Subcutaneous adipose tissue (tissue), 4 donors: ENCODE data around the gene PCBP3. TPM values are rescaled to one million over a fixed set of nuclear protein-coding genes. Genes with fewer than 3 reads are reported as not detected.

Experiments
- total RNA-seq, 4 donors: library from RNA; depleted of rRNA; stranded (reverse); fragments of >200 nt; gene quantifications; one replicate each; pipeline ENCODE4 v1.1.0, GENCODE V29; 2016
- TF ChIP-seq, protein P1 (sequence below): fragments of 450-650 bp; IDR thresholded peaks from one replicate; pipeline ENCODE4 v1.5.1; 2016; ENCODE audit warnings: low read depth, mild to moderate bottlenecking, control low read depth, antibody characterized with exemption, moderate library complexity

The PCBP3 gene
- total RNA-seq, 4 donors from 2014 or later: 3.4 to 11.0 (median 5.7) TPM

DNA sequence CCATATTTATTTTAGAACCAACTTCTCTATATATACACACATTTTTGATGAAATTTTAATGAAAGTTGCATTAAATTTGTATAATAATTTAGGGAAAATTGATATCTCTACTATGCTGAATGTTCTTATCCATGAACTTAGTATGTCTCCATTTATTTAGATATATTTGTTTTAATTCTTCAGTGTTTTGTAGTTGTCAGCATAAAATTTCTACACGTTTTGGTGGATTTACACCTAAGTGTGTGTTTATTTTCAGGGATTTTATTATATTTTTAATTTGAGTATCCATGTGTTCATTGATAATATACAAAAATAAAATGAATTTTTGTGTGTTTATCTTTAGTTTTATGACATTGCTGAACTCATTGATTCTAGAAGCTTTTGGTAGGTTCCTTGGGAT lies 36.7 kb downstream of the PCBP3 start:
- TF ChIP-seq, protein P1, sequence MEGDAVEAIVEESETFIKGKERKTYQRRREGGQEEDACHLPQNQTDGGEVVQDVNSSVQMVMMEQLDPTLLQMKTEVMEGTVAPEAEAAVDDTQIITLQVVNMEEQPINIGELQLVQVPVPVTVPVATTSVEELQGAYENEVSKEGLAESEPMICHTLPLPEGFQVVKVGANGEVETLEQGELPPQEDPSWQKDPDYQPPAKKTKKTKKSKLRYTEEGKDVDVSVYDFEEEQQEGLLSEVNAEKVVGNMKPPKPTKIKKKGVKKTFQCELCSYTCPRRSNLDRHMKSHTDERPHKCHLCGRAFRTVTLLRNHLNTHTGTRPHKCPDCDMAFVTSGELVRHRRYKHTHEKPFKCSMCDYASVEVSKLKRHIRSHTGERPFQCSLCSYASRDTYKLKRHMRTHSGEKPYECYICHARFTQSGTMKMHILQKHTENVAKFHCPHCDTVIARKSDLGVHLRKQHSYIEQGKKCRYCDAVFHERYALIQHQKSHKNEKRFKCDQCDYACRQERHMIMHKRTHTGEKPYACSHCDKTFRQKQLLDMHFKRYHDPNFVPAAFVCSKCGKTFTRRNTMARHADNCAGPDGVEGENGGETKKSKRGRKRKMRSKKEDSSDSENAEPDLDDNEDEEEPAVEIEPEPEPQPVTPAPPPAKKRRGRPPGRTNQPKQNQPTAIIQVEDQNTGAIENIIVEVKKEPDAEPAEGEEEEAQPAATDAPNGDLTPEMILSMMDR: no peak

DNA sequence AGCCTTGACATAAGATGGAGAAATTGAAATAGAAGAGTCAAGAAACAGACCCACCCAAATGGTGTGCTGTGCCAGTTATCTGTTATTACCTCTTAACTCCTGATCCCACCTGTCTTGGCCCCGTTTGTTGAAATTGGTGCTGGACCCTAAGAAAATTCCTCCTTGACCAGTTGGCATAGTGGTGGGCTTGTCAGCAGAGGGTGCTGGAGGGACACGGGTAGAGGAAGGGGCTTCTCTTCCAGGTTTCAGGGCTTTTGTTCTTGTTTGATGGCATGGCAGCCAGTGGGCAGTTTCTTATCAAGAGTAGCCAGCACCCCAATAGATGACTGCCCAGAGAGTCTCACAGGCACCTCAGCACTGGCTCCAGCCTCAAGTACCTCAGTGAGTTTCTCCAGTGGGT lies 51.6 kb downstream of the PCBP3 start:
- TF ChIP-seq, protein P1: no peak

DNA sequence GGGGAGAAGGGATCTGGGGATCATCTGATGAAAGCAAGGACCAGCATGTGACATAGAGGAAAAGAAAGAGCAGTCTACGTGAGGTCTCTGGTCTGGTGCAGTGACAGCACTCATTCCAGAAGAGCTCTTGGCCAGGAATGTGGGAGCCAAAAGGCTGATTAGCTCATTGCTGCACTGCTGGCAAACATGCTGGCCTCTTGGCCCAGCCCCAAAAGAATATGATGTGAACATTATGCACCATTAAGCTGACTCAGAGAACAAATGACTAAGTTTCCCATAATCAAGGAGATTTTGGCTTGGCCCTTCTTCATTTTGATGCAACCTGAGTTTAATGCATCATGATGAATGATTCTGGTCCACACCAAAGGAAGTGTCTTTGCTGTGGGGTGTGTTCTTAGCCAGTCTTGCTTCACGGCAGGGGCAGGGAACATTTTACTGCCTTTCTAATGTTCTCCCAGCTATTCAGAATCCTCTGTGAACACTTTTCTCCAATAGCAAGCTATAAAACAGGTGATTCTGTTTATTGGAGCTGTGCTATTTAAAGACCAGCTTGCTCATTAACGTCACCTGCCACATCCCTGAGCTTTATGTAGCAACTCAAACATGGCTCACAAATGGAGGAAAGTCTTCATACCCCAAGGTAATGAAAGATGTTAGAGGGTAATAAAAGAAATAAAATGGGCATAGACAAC lies 55.1 kb downstream of the PCBP3 start:
- TF ChIP-seq, protein P1: no peak

DNA sequence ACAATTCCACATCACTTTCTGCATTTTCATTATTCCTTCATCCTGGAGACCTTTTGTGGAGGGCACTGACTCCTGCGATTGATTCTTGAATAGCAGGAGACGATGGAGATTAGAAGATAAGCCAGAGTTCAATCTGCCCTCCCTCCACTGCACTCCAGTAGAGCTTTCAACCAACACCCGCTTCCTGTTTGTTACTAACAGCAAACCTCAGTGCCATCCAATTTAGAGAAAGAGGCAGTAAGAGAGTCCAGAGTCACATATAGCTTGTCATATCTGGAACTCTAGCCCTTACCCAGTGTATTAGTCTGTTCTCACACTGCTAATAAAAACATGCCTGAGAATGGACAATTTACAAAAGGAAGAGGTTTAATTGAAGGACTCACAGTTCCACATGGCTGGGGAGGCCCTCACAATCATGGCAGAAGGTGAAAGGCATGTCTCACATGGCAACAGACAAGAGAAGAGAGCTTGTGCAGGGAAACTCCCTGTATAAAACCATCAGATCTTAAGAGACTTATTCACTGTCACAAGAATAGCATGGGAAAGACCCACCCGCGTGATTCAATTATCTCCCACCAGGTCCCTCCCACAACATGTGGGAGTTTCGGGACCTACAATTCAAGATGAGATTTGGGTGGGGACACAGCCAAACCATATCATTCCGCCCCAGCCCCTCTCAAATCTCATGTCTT lies 55.9 kb downstream of the PCBP3 start:
- TF ChIP-seq, protein P1: no peak

DNA sequence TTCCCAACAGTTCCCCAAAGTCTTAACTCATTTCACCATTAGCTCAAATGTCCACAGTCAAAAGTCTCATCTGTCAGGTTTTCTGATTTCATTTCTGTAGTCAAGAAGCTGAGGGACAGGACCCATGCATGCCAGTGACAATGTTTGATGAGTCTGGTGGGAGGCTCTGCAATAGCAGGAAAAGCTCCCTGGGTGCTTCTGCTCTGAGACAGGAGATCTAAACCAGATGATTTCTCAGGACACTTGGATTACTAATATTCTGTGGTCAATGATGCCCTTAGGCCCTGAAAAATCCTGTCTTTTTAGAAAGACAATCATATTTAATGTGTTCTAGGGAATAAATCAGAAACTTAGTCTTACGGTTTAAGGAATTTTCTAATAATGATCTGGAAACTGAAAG lies 56.4 kb downstream of the PCBP3 start:
- TF ChIP-seq, protein P1: no peak

DNA sequence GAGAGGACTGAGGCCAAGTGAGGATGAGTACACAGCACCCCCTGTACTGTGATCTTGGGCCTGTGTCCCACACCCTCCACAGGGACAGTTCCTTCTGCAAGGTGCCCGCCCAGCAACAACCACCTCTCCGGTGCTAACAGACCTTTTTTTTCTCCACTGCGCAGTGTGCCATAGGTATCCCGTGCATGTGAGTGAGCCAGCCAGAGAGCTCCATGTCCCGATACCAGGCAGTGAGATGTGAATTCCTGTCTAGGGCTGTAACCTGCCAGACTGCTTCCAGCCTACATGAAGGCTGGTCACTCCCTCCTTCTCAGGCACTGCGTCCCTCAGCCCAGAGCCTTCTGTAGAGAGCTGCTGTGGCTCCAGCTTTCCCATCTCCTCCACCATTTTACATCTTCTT lies 56.9 kb downstream of the PCBP3 start:
- TF ChIP-seq, protein P1: no peak

DNA sequence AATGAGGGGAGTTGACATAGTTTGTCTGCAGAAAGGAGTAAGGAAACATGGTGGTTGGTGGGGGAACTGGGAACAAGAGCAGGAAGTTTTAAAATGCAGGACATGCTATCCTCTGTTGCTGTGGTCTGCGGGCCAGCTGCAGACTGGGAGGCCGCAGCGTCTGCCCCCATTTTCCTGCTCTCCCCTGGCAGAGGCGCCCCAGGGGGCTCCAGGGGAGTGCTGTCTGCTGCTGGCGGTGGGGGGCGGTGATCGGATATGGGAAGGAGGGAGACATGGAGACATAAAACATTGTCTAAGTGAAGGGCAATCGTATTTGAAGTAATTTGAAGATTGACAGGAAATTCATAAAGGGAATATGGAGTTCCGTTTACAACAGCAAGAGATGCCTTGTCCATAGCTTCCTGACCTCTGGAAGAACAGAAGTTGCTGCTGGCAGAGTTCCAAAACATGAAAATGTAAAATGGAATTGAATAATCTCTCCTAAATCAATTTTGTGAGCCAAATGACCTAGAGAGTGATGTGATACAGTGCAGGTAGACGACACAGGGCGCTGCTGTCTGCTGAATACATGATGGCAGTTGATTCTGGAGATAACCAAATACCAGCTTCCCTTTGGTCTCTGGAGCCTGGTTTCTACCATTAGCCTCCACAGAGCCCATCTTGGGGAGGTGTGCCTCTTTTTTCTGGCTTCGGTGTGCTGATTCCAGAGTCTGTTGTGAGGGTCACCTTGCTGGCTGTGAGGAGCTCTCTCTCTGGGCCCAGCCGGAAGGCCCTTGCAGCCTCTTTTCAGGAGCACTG lies 61.0 kb downstream of the PCBP3 start:
- TF ChIP-seq, protein P1: no peak
